ENCODE data around the gene TP53.

TP53 gene

DNA sequence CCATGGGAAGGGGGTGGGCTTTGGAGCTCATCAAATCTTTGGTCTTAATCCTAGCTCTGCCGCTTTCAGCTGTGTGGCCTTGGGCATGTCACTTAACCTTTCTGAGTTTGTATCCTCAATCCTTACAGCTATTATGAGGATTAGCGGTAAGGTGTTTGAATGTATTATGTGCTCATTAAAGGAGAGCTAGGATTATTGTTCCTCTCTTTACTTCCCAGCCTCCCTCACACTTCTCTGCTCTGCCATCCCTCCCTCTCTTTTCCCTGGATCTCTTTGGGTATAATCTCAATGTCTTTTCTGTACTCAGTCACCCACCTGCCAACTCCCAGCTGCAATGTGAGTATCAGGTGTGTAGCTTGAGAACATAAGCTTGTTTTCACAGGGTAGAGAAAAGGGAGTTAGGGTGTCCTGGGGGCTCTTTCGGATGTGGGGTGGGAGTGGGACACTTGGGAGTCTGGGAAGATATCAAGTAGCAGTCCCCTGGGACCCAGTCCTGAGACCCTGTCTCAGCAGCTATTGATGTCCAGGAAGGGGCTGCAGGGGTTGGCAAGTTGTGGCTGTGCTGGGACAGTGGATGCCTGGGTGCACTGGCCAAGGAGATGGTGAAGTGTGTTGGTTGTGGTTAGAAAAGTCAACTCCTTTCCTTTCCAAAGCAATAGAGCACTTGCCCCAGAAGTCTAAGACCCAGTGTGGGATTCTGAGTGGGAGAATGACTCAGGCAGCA, 19.5 kb upstream of the TP53 start:
- H3K27ac ChIP-seq = no peak overlapping the region
- TF ChIP-seq ZFX (IDR thresholded peaks at IDR 0.05) = no peak
- TF ChIP-seq, protein P1, sequence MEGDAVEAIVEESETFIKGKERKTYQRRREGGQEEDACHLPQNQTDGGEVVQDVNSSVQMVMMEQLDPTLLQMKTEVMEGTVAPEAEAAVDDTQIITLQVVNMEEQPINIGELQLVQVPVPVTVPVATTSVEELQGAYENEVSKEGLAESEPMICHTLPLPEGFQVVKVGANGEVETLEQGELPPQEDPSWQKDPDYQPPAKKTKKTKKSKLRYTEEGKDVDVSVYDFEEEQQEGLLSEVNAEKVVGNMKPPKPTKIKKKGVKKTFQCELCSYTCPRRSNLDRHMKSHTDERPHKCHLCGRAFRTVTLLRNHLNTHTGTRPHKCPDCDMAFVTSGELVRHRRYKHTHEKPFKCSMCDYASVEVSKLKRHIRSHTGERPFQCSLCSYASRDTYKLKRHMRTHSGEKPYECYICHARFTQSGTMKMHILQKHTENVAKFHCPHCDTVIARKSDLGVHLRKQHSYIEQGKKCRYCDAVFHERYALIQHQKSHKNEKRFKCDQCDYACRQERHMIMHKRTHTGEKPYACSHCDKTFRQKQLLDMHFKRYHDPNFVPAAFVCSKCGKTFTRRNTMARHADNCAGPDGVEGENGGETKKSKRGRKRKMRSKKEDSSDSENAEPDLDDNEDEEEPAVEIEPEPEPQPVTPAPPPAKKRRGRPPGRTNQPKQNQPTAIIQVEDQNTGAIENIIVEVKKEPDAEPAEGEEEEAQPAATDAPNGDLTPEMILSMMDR (conservative IDR thresholded peaks at IDR 0.05) = no peak

DNA sequence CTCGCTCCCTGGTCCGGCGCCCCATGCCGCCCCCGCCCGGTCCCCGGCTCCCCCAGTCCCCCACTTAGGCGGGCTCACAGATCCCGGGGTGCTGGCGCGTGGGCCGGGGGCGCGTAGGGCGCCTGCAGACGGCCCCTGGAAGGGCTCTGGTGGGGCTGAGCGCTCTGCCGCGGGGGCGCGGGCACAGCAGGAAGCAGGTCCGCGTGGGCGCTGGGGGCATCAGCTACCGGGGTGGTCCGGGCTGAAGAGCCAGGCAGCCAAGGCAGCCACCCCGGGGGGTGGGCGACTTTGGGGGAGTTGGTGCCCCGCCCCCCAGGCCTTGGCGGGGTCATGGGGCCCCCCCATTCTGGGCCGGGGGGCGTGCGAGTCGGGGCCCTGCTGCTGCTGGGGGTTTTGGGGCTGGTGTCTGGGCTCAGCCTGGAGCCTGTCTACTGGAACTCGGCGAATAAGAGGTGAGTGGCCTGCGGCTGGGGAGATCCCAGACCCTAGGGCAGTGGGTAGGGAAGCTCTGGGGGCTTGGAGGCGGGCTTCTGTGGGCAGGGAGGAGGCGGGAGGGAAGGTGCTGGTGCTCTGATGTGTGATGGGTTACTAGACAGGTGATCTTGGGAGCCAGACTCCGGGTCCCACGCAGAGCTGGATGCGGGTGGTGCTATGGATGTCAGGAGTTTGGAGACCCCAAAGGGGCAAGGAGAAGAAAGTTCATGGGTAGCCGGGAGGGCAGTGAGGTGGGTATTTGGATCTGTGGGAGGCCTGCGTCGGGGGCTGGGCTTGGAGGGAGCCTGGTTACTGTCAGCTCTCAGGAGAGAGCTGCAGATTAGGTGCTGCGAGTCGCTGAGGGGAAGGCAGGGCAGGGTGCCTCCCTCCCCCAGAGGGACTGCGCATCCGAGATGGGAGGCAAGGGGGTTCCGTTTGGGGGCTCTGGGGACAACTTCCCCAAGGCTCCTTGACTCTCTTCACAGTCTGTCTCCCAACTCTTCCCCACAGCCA, 18.3 kb upstream of the TP53 start:
- no peak for TF ChIP-seq ZFX (IDR thresholded peaks at IDR 0.05)
- TF ChIP-seq, protein P1 (conservative IDR thresholded peaks at IDR 0.05) = no peak
- H3K27ac ChIP-seq = no peak overlapping the region

DNA sequence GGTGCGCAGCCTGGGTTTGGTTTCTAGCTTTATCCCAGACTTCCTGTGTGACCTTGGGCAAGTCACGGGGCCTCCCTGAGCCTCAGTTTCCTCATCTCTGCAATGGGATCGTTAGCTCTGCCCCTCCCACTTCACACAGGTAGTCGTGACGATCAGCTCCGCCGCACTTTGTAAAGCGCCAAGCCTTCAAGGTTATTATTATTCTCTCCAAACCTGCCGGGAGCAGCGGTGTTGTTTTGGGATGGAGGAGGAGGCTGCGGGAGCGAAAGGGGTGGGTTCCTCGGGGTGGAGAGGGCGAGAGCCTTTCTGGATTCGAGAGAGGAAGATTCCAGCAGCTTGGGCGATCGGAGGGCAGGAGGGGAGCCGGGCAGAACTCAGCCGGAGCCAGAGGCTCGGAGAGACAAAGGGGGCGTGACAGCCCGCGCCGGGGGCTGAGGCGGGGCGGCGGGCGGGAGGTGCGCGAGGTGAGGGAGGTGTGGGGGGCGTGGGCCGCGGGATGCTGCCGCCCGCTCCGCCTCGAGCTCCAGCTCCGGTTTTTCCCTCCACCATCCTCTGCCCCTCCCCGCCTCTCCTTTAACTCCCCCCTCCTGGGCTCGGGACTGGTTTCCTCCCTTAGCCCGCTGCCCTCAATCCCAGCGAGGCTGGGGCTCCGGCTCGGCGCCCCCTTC, 17.4 kb upstream of the TP53 start, which contains the start of gene EFNB3:
Gene EFNB3, plus strand, starts transcription at position 602 of the 668 bp plus-strand sequence. CDS start 397 bp downstream, outside the sequence.
- H3K27ac ChIP-seq = no peak within 1 kb of the TSS

DNA sequence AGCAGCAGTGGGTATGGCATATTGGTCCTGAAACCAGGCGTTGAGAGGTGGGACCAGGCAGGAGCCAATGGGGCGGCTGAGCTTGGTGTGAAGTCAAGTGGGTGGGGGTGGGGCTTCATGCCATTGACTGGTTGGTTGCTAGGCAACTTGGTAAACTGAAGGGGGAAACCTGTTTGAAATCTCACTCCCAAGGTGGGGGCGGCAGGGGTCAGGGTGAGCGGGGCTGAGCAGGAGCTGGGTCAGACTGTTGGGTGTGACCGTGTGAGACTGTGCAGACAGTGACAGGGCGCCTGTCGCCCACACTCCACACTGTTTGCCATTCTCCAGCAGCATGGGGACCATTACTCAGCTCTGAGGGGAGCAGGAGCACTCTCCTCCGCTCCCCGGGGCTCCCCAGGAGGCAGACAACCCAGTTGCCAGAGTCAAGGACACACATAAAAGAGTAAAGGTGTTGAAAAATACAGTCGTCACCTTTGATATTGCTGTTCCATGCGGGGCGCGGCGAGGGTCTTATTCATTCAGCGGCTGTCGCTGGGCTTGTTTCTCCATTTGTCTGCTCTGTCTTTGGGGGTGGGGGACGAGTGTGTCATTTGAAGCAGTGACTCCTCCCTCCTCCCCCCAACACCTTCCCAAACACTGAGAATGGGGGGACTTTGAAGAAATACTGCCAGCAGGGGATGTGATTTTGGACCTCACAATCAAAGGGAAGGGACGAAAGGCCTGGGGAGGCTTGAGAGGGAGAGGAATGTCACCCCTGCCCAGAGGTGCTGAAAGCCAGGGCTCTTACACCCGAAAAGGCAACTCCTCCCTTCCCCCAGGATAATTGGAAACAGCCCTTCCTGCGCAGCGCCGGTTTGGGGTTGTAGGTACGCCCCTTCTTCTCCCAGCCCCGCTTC, 16.5 kb upstream of the TP53 start:
- TF ChIP-seq, protein P1 (conservative IDR thresholded peaks at IDR 0.05) = no peak
- no peak for TF ChIP-seq ZFX (IDR thresholded peaks at IDR 0.05)

More for the DNA sequence above, 17.4 kb upstream of the TP53 start, which contains the start of gene EFNB3:
- TF ChIP-seq, protein P1 (conservative IDR thresholded peaks at IDR 0.05) = no peak
- TF ChIP-seq ZFX (IDR thresholded peaks at IDR 0.05) = no peak

DNA sequence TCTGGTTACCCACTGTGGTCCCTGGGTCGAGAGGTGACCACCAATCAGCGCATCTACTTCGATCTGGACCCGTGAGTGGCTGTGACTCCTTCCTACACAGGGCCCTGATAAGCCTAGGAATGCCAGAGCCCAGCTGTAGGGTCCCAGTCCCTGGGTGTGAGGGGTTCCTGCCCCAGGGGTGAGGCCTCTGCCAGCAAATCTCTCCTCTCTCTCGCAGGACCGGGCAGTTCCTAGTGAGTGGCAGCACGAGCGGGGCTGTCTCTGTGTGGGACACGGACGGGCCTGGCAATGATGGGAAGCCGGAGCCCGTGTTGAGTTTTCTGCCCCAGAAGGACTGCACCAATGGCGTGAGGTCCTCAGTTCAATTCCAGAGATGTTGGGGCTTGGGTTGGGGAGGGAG, 15.5 kb upstream of the TP53 start:
- no peak overlapping the region for H3K27ac ChIP-seq
- TF ChIP-seq, protein P1 (conservative IDR thresholded peaks at IDR 0.05) = no peak
- TF ChIP-seq ZFX (IDR thresholded peaks at IDR 0.05) = no peak

More for the DNA sequence above, 16.5 kb upstream of the TP53 start:
- H3K27ac ChIP-seq = no peak overlapping the region

DNA sequence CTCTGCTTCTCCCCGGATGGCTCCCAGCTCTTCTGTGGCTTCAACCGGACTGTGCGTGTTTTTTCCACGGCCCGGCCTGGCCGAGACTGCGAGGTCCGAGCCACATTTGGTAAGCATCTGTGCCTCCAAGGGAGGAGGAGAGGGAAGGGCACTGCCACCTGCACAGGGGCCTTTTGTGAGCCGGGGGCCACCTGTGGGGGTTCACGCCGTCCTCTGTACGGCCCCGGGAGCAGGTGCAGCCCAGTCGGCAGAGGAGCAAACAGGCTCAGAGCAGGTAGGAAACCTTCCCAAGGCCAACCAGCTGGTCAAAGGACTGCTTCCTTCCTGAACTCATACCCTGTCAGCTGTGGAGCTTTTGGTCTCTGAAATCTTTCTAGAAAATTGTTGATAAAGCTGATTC, 14.4 kb upstream of the TP53 start:
- TF ChIP-seq, protein P1 (conservative IDR thresholded peaks at IDR 0.05) = no peak
- TF ChIP-seq ZFX (IDR thresholded peaks at IDR 0.05) = no peak
- no peak overlapping the region for H3K27ac ChIP-seq
